Measurements from ENCODE around the gene KRT10.

KRT10 gene

GRCh38 chr17:40803617-40804082 lies 18.8 kb downstream of the KRT10 start:
- DNase-seq (ENCODE audit: low read depth): peak; percentile 34

GRCh38 chr17:40801157-40801556 lies 21.3 kb downstream of the KRT10 start:
- DNase-seq (ENCODE audit: low read depth): no peak

GRCh38 chr17:40800381-40800780 lies 22.0 kb downstream of the KRT10 start:
- no peak for DNase-seq (ENCODE audit: low read depth)

GRCh38 chr17:40799859-40800258 lies 22.6 kb downstream of the KRT10 start, which contains the start of gene KRT28:
Gene KRT28, minus strand, starts transcription at chr17:40799959. Its CDS starts 66 bp downstream, at chr17:40799893.
- no peak for DNase-seq (ENCODE audit: low read depth)

GRCh38 chr17:40796846-40797245 lies 25.6 kb downstream of the KRT10 start:
- no peak for DNase-seq (ENCODE audit: low read depth)

- no peak for DNase-seq (ENCODE audit: low read depth)
Measured at GRCh38 chr17:40795019-40795667, 27.3 kb downstream of the KRT10 start.

GRCh38 chr17:40794466-40794865 lies 27.9 kb downstream of the KRT10 start:
- no peak for DNase-seq (ENCODE audit: low read depth)

GRCh38 chr17:40793832-40794231 lies 28.6 kb downstream of the KRT10 start:
- no peak for DNase-seq (ENCODE audit: low read depth)

- DNase-seq (ENCODE audit: low read depth): no peak
Measured at GRCh38 chr17:40791787-40792436, 30.5 kb downstream of the KRT10 start.

- DNase-seq (ENCODE audit: low read depth): no peak
Measured at GRCh38 chr17:40791111-40791510, 31.3 kb downstream of the KRT10 start.

GRCh38 chr17:40782450-40782849 lies 40.0 kb downstream of the KRT10 start, which contains the start of gene KRT27:
Gene KRT27, minus strand, starts transcription at chr17:40782550. Its CDS starts 57 bp downstream, at chr17:40782493.
- no peak for DNase-seq (ENCODE audit: low read depth)

- no peak for DNase-seq (ENCODE audit: low read depth)
Measured at GRCh38 chr17:40779181-40779909, 43.1 kb downstream of the KRT10 start.

- no peak for DNase-seq (ENCODE audit: low read depth)
Measured at GRCh38 chr17:40778461-40778860, 44.0 kb downstream of the KRT10 start.

GRCh38 chr17:40777971-40778370 lies 44.4 kb downstream of the KRT10 start:
- no peak for DNase-seq (ENCODE audit: low read depth)

- no peak for DNase-seq (ENCODE audit: low read depth)
Measured at GRCh38 chr17:40777459-40777858, 45.0 kb downstream of the KRT10 start.

GRCh38 chr17:40775945-40776344 lies 46.5 kb downstream of the KRT10 start:
- no peak for DNase-seq (ENCODE audit: low read depth)

GRCh38 chr17:40772101-40772500 lies 50.3 kb downstream of the KRT10 start, which contains the start of gene KRT26:
Gene KRT26, minus strand, starts transcription at chr17:40772201. Its CDS starts 88 bp downstream, at chr17:40772113.
- no peak for DNase-seq (ENCODE audit: low read depth)

Measured in CMK (cell line).